DOHH2 (cell line): Measurements from ENCODE around the gene UNC50.

ENCODE experiments used
- CTCF ChIP-seq: fragments of 200-600 bp; sonication (generic); IDR thresholded peaks from one replicate; pipeline ENCODE4 v1.5.1; 2014; ENCODE audit warnings: antibody characterized with exemption, mild to moderate bottlenecking, low read depth, low read length; ENCODE audit not compliant: poor library complexity, severe bottlenecking
- EZH2phosphoT487 ChIP-seq: fragments of 200-600 bp; sonication (generic); IDR thresholded peaks from 2 replicates; pipeline ENCODE4 v1.6.1; 2017; ENCODE audit warnings: borderline replicate concordance, mild to moderate bottlenecking, antibody characterized with exemption, low read length, moderate library complexity, mixed read lengths

- TF ChIP-seq CTCF, result no peak
- no peak for TF ChIP-seq EZH2phosphoT487
Measured at GRCh38 chr2:98560256-98560771, 48.1 kb upstream of the UNC50 start.
